NCI-H2196 (cell line): ENCODE measurements around the gene POLG2.
"Not testable (repeated sequence)": the region's sequence is repeated elsewhere in the genome, so short reads cannot be mapped to it uniquely, and the experiment has no call there.

Experiments
- DNase-seq: peaks from one replicate; lab custom pipeline; 2025; ENCODE audit not compliant: unreplicated experiment; lab: John Stamatoyannopoulos, UW

POLG2 gene

GRCh38 chr17:64443086-64443760, 53.6 kb downstream of the POLG2 start:
- DNase-seq = no peak

- DNase-seq = no peak
Measured at GRCh38 chr17:64442541-64442971, 54.3 kb downstream of the POLG2 start.

GRCh38 chr17:64441772-64442540, 54.9 kb downstream of the POLG2 start:
- DNase-seq = no peak

- no peak for DNase-seq
Measured at GRCh38 chr17:64439956-64440355, 56.9 kb downstream of the POLG2 start.

- DNase-seq = not testable (repeated sequence)
Measured at GRCh38 chr17:64439521-64439920, 57.3 kb downstream of the POLG2 start.

GRCh38 chr17:64437944-64438525, 58.8 kb downstream of the POLG2 start:
- DNase-seq = no peak

- DNase-seq = no peak
Measured at GRCh38 chr17:64431534-64431933, 65.3 kb downstream of the POLG2 start.

- DNase-seq = not testable (repeated sequence)
Measured at GRCh38 chr17:64430036-64430435, 66.8 kb downstream of the POLG2 start.

- DNase-seq = no peak
Measured at GRCh38 chr17:64428406-64428805, 68.4 kb downstream of the POLG2 start.
